BLaER1 (cell line): ENCODE measurements around the gene CDK5.
A peak's percentile ranks its signal among the peaks of the same experiment; 100 is the strongest.

Experiments
- H3K27ac ChIP-seq: shearing (Covaris generic); formaldehyde crosslinking; 2 replicates; pipeline ENCODE4 v1.8.1; 2022
- H3K27me3 ChIP-seq: shearing (Covaris generic); formaldehyde crosslinking; 2 replicates; pipeline ENCODE4 v1.8.1; 2022
- H3K36me3 ChIP-seq: shearing (Covaris generic); formaldehyde crosslinking; 2 replicates; pipeline ENCODE4 v1.8.1; 2022
- H3K4me1 ChIP-seq: shearing (Covaris generic); formaldehyde crosslinking; 2 replicates; pipeline ENCODE4 v1.8.1; 2022
- H3K4me2 ChIP-seq: shearing (Covaris generic); formaldehyde crosslinking; 2 replicates; pipeline ENCODE4 v1.8.1; 2022
- H3K4me3 ChIP-seq: shearing (Covaris generic); formaldehyde crosslinking; 2 replicates; pipeline ENCODE4 v1.8.1; 2022
- H3K9ac ChIP-seq: shearing (Covaris generic); formaldehyde crosslinking; 2 replicates; pipeline ENCODE4 v1.8.1; 2022
- H3K9me3 ChIP-seq: shearing (Covaris generic); formaldehyde crosslinking; 2 replicates; pipeline ENCODE4 v1.8.1; 2022
- H4K20me1 ChIP-seq: shearing (Covaris generic); formaldehyde crosslinking; 2 replicates; pipeline ENCODE4 v1.8.1; 2022
- Cebpa-rat ChIP-seq: shearing (Covaris generic); IDR thresholded peaks from 2 replicates; pipeline ENCODE4 v1.8.1; 2022

Gene CDK5

GRCh38 chr7:151088019-151088855, 30.5 kb upstream of the CDK5 start:
- peak overlapping the region; percentile 69 for H3K27ac ChIP-seq
- H3K4me1 ChIP-seq: peaks cover 74% of the 10 kb centered on the region
- H3K9ac ChIP-seq: peak overlapping the region; percentile 83
- peak overlapping the region; percentile 98 for H3K4me2 ChIP-seq
- peaks cover 53% of the 10 kb centered on the region for H3K27me3 ChIP-seq
- H3K4me3 ChIP-seq: peak overlapping the region; percentile 74
- no peak for TF ChIP-seq Cebpa-rat
- H4K20me1 ChIP-seq: peaks cover 63% of the 10 kb centered on the region
- peaks cover 10% of the 10 kb centered on the region; the same call in 1 of the 2 replicates for H3K36me3 ChIP-seq
- no peaks in the 10 kb centered on the region for H3K9me3 ChIP-seq

DNA sequence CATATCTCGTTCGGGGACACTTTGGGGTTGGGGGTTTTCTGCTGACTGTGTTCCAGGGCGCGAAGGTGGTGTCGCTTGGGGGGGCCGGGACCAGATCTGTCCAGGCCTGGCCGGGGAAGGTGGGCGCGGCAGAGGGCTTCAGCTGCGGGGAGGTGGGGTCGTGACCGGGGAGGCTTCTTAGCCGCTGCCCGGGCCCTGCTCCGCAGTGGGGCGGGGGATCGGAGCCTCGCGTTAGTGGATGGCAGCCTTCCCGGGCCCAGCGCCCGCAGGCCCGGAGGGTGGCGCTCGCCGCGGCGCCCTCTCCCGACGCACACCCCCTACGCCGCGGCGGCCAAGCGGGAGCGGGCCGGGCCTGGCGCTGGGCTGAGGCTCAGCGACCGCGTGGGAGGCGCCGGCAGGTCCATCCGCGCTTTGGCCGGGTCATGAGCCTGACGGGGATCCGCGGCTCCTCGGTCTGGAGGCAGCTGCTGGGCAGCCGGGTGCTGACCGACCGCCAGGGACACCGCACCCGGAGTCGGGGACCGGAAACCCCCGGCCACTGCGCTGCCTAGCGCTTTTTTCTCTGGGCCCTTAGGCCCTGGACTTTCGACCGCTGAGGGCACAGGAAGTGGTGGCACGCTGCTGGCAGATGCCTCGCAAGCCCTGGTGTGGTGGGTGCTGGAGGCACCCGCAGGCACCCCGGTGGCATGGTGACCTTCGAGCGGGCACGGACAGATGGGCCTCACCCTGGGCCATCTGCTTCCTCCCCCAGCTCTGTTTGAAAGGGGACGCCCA, 29.7 kb upstream of the CDK5 start:
- peaks cover 58% of the 10 kb centered on the region for H4K20me1 ChIP-seq

GRCh38 chr7:151086802-151087244, 29.1 kb upstream of the CDK5 start:
- H3K4me1 ChIP-seq: peaks cover 72% of the 10 kb centered on the region
- H4K20me1 ChIP-seq: peaks cover 58% of the 10 kb centered on the region
- H3K9ac ChIP-seq: peak overlapping the region; percentile 83
- peak overlapping the region; percentile 74 for H3K4me3 ChIP-seq
- H3K9me3 ChIP-seq: no peaks in the 10 kb centered on the region
- peaks cover 5% of the 10 kb centered on the region; the same call in 1 of the 2 replicates for H3K36me3 ChIP-seq
- no peak for TF ChIP-seq Cebpa-rat
- peaks cover 53% of the 10 kb centered on the region for H3K27me3 ChIP-seq
- peak overlapping the region; percentile 98 for H3K4me2 ChIP-seq
- peak overlapping the region; percentile 74 for H3K27ac ChIP-seq

More for the DNA sequence above, 29.7 kb upstream of the CDK5 start:
- H3K9me3 ChIP-seq: no peaks in the 10 kb centered on the region
- peaks cover 10% of the 10 kb centered on the region; the same call in 1 of the 2 replicates for H3K36me3 ChIP-seq
- H3K27me3 ChIP-seq: peaks cover 53% of the 10 kb centered on the region
- H3K9ac ChIP-seq: peak overlapping the region; percentile 83
- peak overlapping the region; percentile 98 for H3K4me2 ChIP-seq
- no peak for TF ChIP-seq Cebpa-rat
- H3K4me1 ChIP-seq: peaks cover 72% of the 10 kb centered on the region
- peak overlapping the region; percentile 69 for H3K27ac ChIP-seq
- peak overlapping the region; percentile 74 for H3K4me3 ChIP-seq

DNA sequence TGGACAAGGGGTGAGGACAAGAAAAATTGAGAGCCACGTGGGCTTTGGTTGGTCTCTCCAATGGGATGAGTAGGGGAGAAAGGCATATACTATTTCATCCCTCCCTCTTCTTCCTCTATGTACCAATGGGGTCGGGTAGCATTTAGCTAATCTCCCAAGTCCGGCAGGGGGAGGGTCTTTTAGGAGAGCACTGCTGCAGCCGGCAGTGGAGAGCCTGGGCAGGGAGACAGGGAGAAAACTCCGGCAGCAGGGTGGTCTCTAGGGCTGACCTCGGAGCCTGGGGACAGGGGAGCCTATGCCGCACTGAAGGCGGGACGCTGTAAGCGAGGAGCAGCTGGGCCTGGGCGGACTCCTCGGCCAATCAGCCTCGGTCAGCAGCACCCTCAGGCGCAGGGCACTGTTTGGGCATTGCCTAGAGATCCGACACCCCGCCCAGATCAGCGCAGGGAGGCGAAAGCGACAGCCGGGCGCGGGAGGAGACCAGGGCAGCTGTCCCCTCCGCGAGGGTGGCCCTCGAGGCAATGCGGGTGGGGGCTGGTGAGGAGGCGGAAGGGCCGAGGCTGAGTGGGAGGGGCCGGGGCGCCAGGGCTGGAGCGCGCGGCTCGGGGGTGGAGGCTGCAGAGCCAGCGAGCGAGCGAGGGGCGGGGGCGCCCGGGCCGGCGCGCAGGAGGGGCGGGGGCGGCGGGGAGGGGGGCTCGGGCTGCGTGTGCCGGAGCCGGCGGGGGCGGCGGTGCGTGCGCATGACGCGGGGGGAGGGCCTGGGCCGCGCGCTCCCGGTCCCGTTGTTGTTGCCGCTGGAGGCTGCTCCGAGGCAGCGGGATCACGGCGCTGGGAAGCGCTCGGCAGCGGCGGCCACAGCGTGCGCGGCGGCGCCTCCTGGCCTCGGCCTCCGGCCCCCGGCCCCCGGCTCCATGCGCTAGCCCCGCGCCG, 28.3 kb upstream of the CDK5 start, which contains the start of gene AGAP3:
Gene AGAP3 (plus strand): TSS at position 785 of the 930 bp plus-strand sequence. CDS start 267 bp downstream, outside the sequence.
- Histone ChIP-seq H3K4me1 (peaks cover 72% of the 10 kb centered on the region), H4K20me1 (peaks cover 57% of the 10 kb centered on the region), H3K27me3 (peaks cover 53% of the 10 kb centered on the region), H3K36me3 (no peaks in the 10 kb centered on the region), H3K9ac (peak within 1 kb of the TSS; percentile 83), H3K9me3 (no peaks in the 10 kb centered on the region), H3K4me3 (peak within 1 kb of the TSS; percentile 74), H3K27ac (peak within 1 kb of the TSS; percentile 74), H3K4me2 (peak within 1 kb of the TSS; percentile 98)
- no peak for TF ChIP-seq Cebpa-rat

GRCh38 chr7:151085329-151085690, 27.6 kb upstream of the CDK5 start:
- TF ChIP-seq Cebpa-rat: no peak
- no peak overlapping the region for H3K27ac ChIP-seq
- H3K4me2 ChIP-seq: peak overlapping the region; percentile 98
- peak overlapping the region; percentile 71; the same call in 1 of the 2 replicates for H3K9ac ChIP-seq
- H4K20me1 ChIP-seq: peaks cover 51% of the 10 kb centered on the region
- no peaks in the 10 kb centered on the region for H3K36me3 ChIP-seq
- H3K4me1 ChIP-seq: peaks cover 72% of the 10 kb centered on the region
- no peaks in the 10 kb centered on the region for H3K9me3 ChIP-seq
- peaks cover 53% of the 10 kb centered on the region for H3K27me3 ChIP-seq
- peak overlapping the region; percentile 74 for H3K4me3 ChIP-seq

GRCh38 chr7:151083824-151084160, 26.1 kb upstream of the CDK5 start:
- no peak for TF ChIP-seq Cebpa-rat
- peaks cover 50% of the 10 kb centered on the region for H3K27me3 ChIP-seq
- peaks cover 69% of the 10 kb centered on the region for H3K4me1 ChIP-seq
- H4K20me1 ChIP-seq: peaks cover 50% of the 10 kb centered on the region
- H3K4me3 ChIP-seq: peak overlapping the region; percentile 99
- H3K4me2 ChIP-seq: peak overlapping the region; percentile 99
- peak overlapping the region; percentile 99; the same call in 1 of the 2 replicates for H3K9ac ChIP-seq
- no peaks in the 10 kb centered on the region for H3K9me3 ChIP-seq
- H3K27ac ChIP-seq: no peak overlapping the region
- no peaks in the 10 kb centered on the region for H3K36me3 ChIP-seq

DNA sequence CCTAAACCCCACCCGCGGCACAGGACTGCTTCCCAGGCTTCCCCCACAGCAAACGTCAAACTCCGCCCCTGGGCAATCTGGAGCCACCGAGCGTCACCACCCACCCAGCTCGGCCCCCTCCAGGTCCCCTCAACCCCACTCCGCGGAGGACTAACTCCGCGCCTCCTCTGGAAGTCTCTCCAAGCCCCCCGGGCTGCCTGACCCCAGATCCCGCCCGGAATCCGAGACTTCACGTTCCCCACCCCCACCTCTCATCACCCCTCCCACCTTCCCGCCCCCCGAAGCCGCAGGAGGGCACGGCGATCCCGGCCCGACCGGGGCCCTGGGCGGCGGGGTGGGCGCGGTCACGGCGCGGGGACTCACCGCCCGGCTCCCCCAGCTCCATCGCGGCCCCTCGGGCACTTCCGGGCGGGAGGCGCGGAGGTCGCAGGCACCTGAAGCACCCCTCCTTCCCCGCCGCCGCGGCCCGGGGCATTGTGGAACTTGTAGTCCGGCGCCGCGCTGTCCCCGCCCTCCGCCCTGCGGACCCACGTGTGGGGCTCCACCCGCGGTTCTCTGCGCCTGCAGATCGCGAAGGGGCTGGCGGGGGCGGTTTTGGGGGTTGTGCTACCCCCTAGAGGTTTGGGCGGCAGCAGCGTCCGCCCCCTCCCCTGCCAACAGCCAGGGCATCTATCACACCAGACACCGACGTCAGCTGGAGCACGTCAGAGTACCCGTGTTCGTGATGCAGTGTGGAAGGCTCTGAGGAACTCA, 25.6 kb upstream of the CDK5 start, which contains the start of gene TMUB1:
Gene TMUB1 (minus strand): TSS at position 423 of the 753 bp plus-strand sequence. CDS start 930 bp downstream, outside the sequence.
- TF ChIP-seq Cebpa-rat: no peak
- H3K4me1 ChIP-seq: peaks cover 69% of the 10 kb centered on the region
- peak within 1 kb of the TSS; percentile 99 for H3K4me3 ChIP-seq
- H3K36me3 ChIP-seq: no peaks in the 10 kb centered on the region
- peaks cover 45% of the 10 kb centered on the region for H3K27me3 ChIP-seq
- peak within 1 kb of the TSS; percentile 99 for H3K4me2 ChIP-seq
- no peaks in the 10 kb centered on the region for H3K9me3 ChIP-seq
- peak within 1 kb of the TSS; percentile 99 for H3K9ac ChIP-seq
- H3K27ac ChIP-seq: peak within 1 kb of the TSS; percentile 96
- H4K20me1 ChIP-seq: peaks cover 49% of the 10 kb centered on the region
